DOHH2 (cell line): Measurements from ENCODE around the gene FIBP.

Source experiments
- H3F3A ChIP-seq: fragments of 200-600 bp; sonication (generic), shearing (Covaris generic); 2 replicates; pipeline ENCODE4 v1.6.0; 2016; ENCODE audit warnings: antibody characterized with exemption, mild to moderate bottlenecking; ENCODE audit not compliant: control insufficient read depth, insufficient read depth
- H3K27ac ChIP-seq: fragments of 200-600 bp; sonication (generic); 2 replicates; pipeline ENCODE4 v1.5.1; 2014; ENCODE audit warnings: low read depth, mild to moderate bottlenecking, low read length, moderate library complexity
- H3K27me3 ChIP-seq: fragments of 200-600 bp; sonication (generic); 2 replicates; pipeline ENCODE4 v1.6.1; 2014; ENCODE audit warnings: mild to moderate bottlenecking, low read length, mixed read lengths; ENCODE audit not compliant: control insufficient read depth
- H3K36me3 ChIP-seq: fragments of 200-600 bp; sonication (generic); 2 replicates; pipeline ENCODE4 v1.6.1; 2014; ENCODE audit warnings: mild to moderate bottlenecking, low read length, moderate library complexity, mixed read lengths; ENCODE audit not compliant: control insufficient read depth
- H3K4me1 ChIP-seq: fragments of 200-600 bp; sonication (generic); 2 replicates; pipeline ENCODE4 v1.6.1; 2014; ENCODE audit warnings: mild to moderate bottlenecking, low read length, mixed read lengths; ENCODE audit not compliant: control insufficient read depth
- H3K4me2 ChIP-seq: fragments of 200-600 bp; sonication (generic); 2 replicates; pipeline ENCODE4 v1.6.0; 2014; ENCODE audit warnings: mild to moderate bottlenecking, low read length, moderate library complexity
- H3K4me3 ChIP-seq: fragments of 200-600 bp; sonication (generic); 2 replicates; pipeline ENCODE4 v1.5.1; 2014; ENCODE audit warnings: mild to moderate bottlenecking, low read length, mixed read lengths
- H3K79me2 ChIP-seq: fragments of 200-600 bp; sonication (generic); 2 replicates; pipeline ENCODE4 v1.6.1; 2014; ENCODE audit warnings: mild to moderate bottlenecking, low read length, mixed read lengths; ENCODE audit not compliant: control insufficient read depth
- H3K9me2 ChIP-seq: fragments of 200-600 bp; sonication (generic); replicated peaks from 2 replicates; pipeline ENCODE4 v1.6.1; 2014; ENCODE audit warnings: mild to moderate bottlenecking, low read length, mixed read lengths; ENCODE audit not compliant: control insufficient read depth
- H3K9me3 ChIP-seq: fragments of 200-600 bp; sonication (generic); 2 replicates; pipeline ENCODE4 v1.6.1; 2014; ENCODE audit warnings: antibody characterized with exemption, low read length, mixed read lengths; ENCODE audit not compliant: control insufficient read depth, insufficient read depth
- H4K20me1 ChIP-seq: fragments of 200-600 bp; sonication (generic); 2 replicates; pipeline ENCODE4 v1.6.0; 2014; ENCODE audit warnings: low read depth, mild to moderate bottlenecking, antibody characterized with exemption, low read length, moderate library complexity; ENCODE audit not compliant: control insufficient read depth, insufficient read depth
- CTCF ChIP-seq: fragments of 200-600 bp; sonication (generic); IDR thresholded peaks from one replicate; pipeline ENCODE4 v1.5.1; 2014; ENCODE audit warnings: antibody characterized with exemption, mild to moderate bottlenecking, low read depth, low read length; ENCODE audit not compliant: poor library complexity, severe bottlenecking
- EZH2phosphoT487 ChIP-seq: fragments of 200-600 bp; sonication (generic); IDR thresholded peaks from 2 replicates; pipeline ENCODE4 v1.6.1; 2017; ENCODE audit warnings: borderline replicate concordance, mild to moderate bottlenecking, antibody characterized with exemption, low read length, moderate library complexity, mixed read lengths

FIBP gene

GRCh38 chr11:65891219-65892136, 3.2 kb upstream of the FIBP start:
- Histone ChIP-seq H3K79me2 (peaks cover 44% of the 10 kb centered on the region), H3K4me3 (peak overlapping the region; percentile 93), H4K20me1 (0 out of 2 replicates have a peak, but pooled peaks cover 3% of the 10 kb centered on the region), H3K4me1 (peaks cover 57% of the 10 kb centered on the region), H3K27me3 (no peaks in the 10 kb centered on the region), H3K4me2 (peak overlapping the region; percentile 95), H3K36me3 (peaks cover 23% of the 10 kb centered on the region), H3F3A (peaks cover 33% of the 10 kb centered on the region), H3K27ac (peak overlapping the region; percentile 84), H3K9me3 (no peaks in the 10 kb centered on the region), H3K9me2 (no peaks in the 10 kb centered on the region)
- TF ChIP-seq EZH2phosphoT487 (no peak), CTCF (peak; percentile 88)

- peak within 1 kb of the TSS; percentile 93 for H3K4me3 ChIP-seq
- H3F3A ChIP-seq, result peaks cover 31% of the 10 kb centered on the region
- peaks cover 31% of the 10 kb centered on the region for H3K36me3 ChIP-seq
- H3K4me2 ChIP-seq, result peak within 1 kb of the TSS; percentile 95
- H3K27me3 ChIP-seq, result no peaks in the 10 kb centered on the region
- no peaks in the 10 kb centered on the region for H3K9me2 ChIP-seq
- TF ChIP-seq CTCF, result peak; percentile 7
- TF ChIP-seq EZH2phosphoT487, result no peak
- H3K9me3 ChIP-seq, result no peaks in the 10 kb centered on the region
- H4K20me1 ChIP-seq, result 0 out of 2 replicates have a peak, but pooled peaks cover 3% of the 10 kb centered on the region
- peak within 1 kb of the TSS; percentile 88 for H3K27ac ChIP-seq
- H3K79me2 ChIP-seq, result peaks cover 44% of the 10 kb centered on the region
- peaks cover 60% of the 10 kb centered on the region for H3K4me1 ChIP-seq
Observed at GRCh38 chr11:65890324-65891218, 2.3 kb upstream of the FIBP start, which contains the start of gene CCDC85B. Gene CCDC85B, plus strand, starts transcription at chr11:65890673. Its CDS starts 111 bp downstream, at chr11:65890784.

GRCh38 chr11:65887723-65888162, 528 bp downstream of the FIBP start:
- H3K4me1 ChIP-seq, result peaks cover 57% of the 10 kb centered on the region
- peaks cover 24% of the 10 kb centered on the region for H3F3A ChIP-seq
- H3K36me3 ChIP-seq, result peaks cover 58% of the 10 kb centered on the region

More at GRCh38 chr11:65887723-65888162, 528 bp downstream of the FIBP start:
- H3K9me3 ChIP-seq, result no peaks in the 10 kb centered on the region
- H3K4me3 ChIP-seq, result peak overlapping the region; percentile 93
- no peaks in the 10 kb centered on the region for H3K9me2 ChIP-seq
- no peak for TF ChIP-seq EZH2phosphoT487
- H4K20me1 ChIP-seq, result 0 out of 2 replicates have a peak, but pooled peaks cover 3% of the 10 kb centered on the region
- H3K27ac ChIP-seq, result peak overlapping the region; percentile 88; the same call in 1 of the 2 replicates
- peaks cover 33% of the 10 kb centered on the region for H3K79me2 ChIP-seq
- H3K4me2 ChIP-seq, result peak overlapping the region; percentile 95
- H3K27me3 ChIP-seq, result no peaks in the 10 kb centered on the region
